Stimulated activated CD4-positive, alpha-beta T cell treated with anti-CD3 and anti-CD28 coated beads, Interleukin-1b, Interleukin-23, amount 100 ng/mL, for 4 hours (primary cell): Measurements from ENCODE around the gene TXNL4A.
"Not testable (repeated sequence)": the region's sequence is repeated elsewhere in the genome, so short reads cannot be mapped to it uniquely, and the experiment has no call there.

Experiments
- DNase-seq, 2 donors: peaks; one replicate each; pipeline ENCODE4 v3.0.0-alpha.2; 2020; ENCODE audit warnings: low read depth in 2 of 2

The TXNL4A gene, protein sequence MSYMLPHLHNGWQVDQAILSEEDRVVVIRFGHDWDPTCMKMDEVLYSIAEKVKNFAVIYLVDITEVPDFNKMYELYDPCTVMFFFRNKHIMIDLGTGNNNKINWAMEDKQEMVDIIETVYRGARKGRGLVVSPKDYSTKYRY

DNA sequence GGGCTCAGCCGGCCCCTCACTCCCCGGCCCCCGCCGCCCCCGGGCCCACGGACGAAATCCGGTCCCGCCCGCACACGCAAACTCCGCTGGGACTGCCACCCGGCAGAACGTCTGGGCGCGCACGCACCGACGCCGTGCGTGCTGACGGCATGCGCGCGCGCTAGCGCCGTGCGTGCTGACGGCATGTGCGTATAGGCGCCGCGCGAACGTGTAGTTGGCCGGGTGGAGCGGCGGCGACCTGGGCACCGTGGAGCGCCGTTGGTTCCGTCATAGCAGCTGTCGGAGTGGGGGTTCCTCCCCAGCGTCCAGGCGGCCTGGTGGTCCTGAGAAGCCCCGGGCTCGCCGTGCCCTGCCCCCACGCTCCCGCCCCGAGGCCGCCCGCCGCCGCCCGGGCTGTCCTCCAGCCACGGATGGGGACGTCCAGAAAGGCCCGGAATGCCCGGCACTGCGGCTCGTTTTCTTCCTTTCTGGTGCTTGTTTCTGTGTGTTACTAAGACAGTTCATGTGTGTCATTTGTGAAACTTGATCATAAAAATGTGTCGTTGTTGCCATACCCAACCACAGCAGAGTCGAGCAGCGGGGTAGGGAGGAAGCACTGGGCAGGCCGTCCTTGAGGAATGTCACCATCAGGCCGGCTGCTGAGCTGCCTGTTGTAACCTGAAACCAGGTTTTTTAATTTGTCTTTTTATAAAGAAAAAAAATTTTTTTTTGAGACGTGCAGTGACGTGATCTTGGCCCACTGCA, at the start of gene TXNL4A:
TXNL4A (minus strand) TSS at position 113 of the 744 bp plus-strand sequence. CDS start 171 bp downstream, outside the sequence.
- peak; percentile 75 to 80 for DNase-seq

DNA sequence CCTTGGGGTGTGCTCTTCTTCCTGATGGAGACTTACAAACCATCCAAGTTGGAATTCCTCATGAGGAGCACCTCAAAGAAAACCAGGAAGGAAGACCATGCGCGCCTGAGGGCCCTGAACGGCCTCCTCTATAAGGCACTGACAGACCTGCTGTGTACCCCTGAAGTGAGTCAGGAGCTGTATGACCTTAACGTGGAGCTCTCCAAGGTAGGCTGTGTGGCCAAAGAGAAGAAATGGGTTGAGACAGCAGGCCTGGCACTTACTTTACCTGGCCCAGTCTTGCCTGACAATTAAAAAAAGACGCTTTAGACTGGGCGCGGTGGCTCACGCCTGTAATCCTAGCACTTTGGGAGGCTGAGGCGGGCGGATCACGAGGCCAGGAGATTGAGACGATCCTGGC, 48.9 kb upstream of the TXNL4A start:
- DNase-seq, result no peak

DNA sequence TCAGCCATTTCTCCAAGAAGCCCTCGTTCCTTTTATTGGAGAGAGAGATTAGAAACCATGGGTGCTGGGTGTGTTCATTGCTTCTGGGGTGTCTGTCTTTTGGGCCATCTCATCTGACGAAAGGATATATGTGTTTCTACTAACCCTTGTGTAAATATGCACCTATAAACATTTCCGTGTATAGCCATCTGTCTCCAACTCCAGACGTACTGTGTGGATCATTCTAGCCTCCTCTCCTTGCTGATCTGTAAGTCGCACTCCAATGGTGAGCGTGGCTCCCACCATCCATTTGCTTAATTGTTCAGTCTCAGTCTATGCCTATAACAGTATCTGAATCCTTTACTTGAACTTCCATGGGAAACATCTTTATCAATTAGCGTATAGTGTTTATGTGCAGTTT, 47.6 kb upstream of the TXNL4A start:
- DNase-seq, result no peak

DNA sequence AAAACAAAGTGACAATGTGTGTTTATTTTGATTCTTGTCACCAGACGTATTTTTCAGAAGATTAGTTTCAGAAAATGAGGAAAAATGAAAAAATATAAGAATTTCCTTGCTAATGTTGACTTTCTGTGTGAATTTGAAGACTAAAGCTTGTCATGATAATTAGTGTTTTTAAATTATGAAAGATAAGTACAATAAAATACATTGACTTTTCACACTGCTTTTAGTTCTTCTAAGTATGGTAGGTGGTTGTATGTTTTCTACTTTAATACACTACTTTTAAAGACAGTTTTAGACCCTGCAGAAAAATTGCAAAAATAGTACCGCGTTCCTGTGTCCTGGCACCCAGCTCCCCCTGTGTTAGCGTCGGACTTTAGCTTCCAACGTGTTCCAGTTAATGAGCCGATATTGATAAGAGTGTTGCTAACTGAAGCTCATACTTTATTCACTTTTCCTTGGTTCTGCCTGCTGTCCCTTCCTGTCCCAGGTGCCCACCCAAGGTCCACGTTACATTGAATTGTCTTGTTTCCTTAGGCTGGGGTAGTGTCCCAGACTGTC, 46.6 kb upstream of the TXNL4A start:
- DNase-seq, result no peak

DNA sequence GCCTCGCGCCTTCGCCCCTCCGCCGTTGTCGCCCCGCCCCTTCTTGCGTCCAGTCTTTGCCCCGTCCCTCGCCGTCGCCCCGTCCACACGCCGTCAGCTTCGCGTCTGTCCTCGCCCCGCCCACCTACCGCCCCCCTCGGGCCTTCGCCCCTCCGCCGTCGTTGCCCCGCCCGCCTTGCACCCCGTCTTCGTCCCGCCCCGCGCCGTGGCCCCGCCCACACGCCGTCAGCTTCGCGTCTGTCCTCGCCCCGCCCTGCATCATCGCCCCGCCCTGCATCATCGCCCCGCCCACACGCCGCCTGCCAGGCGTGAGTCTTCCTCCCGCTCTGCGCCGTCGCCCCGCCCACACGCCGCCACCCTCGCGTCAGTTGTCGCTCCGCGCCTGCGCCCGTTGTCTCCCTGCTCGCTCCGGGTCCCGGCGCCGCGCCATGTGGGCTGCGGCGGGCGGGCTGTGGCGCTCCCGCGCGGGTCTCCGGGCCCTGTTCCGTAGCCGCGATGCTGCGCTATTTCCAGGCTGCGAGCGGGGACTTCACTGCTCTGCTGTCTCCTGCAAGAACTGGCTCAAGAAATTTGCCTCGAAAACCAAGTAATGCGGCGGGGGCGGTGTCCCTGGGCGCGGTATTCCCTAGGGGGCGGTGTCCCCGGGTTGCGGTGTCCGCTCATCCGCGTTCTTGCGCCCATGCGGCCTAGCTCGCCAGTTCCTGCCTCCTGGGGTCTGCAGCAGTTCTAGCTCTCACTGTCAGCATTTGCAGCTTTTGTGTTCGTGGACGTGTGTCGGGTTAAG, 45.9 kb upstream of the TXNL4A start, which contains the start of gene RBFA:
RBFA (plus strand) TSS at position 367 of the 784 bp plus-strand sequence; CDS start at position 429, 62 bp downstream.
- DNase-seq, result peak; percentile 100

DNA sequence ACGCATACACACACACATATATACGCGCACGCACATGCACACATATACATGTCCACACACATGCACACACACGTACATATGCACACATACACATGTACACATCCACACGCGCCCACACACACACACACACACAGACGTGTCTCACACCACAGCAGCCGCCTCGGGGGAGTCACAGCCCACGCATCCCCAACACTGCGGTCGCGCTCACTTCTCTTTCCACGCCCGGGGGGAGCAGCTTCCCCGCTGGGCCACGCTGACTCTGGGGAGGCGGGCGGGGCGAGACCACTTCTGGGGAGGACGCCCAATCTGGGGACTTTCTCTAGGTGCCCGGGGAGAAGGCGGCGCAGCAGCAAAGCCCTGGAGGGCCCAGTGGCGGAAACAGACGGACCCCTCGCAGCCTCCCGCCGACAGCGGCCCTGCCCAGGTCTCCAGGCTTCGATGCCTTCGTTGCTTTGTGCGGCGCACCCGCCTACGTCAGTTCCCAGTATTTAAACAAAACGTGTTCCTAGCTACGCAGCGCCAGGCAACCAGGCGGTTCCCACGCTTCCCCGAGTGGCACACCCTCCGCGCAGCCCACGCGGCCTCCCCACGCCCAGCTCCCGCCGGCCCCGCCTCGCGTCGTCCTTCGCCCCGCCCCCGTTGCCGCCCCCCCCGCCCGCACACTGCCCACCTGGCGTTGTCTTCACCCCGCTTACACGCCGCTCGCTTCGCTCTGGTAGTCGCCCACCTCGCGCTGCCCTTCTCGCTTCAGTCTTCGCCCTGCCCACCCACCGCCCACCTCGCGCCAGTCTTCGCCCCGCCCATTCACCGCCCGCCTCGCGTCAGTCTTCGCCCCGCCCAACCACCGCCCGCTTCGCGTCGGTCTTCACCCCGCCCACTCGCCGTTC, 45.1 kb upstream of the TXNL4A start:
- DNase-seq, result peak; percentile 49 to 75

DNA sequence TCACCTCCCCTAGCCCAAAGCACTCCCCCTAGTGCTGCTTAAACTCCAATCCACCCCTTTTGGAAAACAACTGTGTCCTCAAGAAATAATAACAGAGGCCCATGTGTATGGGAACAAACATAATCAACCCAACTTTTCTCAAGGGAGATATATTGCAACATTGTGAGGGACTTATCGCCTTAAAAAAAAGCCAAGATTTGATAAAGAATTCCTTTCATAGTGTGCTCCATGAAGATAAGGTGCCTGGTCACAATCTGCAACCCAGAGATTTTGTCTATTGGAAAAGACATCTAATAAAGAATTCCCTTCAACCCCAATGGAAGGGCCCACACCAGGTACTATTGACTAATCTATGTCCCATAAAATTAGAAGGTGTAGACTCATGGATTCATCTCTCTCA, 41.3 kb upstream of the TXNL4A start:
- DNase-seq, result no peak

DNA sequence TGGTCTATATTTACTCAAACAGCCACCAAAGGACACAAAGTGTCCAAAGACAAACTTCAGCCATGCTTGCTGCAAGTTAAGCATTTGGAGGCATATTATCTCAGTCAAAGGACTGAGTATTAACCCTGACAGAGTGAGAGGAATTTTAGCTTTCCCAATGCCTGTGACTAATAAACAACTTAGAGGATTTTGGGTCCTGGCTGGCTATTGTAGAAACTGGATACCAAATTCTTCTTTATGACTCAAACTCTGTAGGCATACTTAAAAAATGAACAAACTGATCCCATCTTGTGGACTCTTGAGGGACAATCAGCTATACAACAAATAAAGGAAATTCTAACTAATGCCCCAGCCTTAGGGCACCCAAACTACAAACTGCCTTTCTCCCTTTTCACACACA, 39.4 kb upstream of the TXNL4A start:
- DNase-seq, result not testable (repeated sequence)

DNA sequence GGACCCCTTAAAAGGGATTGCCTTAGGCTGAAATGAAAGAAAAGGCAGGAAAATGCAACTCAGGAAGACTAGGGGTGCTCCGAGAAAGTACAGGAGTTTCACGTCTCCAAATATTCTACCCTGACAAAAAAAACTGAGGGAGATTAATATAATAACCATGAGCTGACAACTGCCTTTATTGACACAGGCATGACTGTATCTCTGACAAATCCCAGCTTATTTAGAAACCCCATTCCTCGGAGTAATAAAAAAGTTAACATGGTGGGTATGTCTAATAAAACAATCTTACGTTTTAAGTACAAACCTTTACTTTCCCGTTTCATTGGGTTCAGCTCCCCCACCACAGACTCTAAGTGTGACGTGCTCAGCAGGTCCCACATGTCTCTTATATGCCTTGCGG, 38.0 kb upstream of the TXNL4A start:
- no peak for DNase-seq

DNA sequence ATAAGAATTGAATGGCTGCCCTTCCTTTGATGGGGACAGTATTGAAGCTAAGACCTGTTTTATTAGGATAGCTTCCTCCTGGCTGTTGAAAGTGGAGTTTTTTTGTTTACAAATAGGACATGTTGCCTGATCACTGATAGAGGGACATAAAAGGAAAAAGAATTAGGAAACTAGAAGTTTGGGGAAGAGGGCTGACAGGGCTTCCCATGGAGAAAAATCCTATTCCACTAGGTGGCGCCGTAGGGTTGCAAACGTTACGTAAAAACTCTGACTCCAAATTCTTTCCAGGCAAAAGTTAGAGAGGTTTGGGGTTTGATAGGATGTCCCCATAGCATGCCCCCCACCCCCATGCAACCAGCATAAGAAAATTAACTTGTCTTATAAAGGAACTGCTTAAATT, 34.8 kb upstream of the TXNL4A start:
- no peak for DNase-seq

DNA sequence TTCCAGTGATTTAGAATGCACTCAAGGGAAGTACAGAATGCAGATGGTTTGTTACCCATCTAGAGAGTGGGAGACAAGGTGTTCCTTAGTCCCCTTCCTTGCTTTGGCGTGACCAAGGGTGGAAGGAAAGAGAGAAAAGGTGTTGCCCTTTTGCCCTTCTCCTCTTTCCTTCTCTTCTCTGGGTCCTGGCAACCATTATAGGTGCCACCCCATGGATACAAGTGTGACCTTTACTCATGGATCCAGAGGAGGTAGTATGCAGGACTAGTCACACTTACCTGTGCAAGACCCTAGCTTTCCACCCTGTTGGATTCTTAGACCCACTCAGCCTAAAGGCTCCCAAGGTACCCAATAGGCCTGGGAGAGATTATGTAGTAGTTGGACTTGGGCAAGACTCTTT, 34.2 kb upstream of the TXNL4A start:
- DNase-seq, result no peak

DNA sequence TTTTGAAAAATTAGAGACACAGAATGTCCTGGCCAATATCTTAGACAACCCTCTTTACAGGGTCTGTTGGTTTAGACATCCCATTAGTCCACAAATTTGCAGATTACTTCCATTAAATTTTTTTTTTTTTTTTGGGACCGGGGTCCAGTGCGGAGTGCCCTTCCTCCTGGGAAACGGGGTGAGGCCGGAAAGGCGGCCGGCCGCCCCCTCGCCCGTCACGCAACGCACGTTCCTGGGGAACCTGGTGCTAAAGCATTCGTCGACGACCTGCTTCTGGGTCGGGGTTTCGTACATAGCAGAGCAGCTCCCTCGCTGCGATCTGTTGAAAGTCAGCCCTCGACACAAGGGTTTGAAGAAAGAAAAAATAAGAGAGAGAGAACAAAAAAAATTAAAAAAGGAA, 24.4 kb upstream of the TXNL4A start:
- DNase-seq, result no peak

DNA sequence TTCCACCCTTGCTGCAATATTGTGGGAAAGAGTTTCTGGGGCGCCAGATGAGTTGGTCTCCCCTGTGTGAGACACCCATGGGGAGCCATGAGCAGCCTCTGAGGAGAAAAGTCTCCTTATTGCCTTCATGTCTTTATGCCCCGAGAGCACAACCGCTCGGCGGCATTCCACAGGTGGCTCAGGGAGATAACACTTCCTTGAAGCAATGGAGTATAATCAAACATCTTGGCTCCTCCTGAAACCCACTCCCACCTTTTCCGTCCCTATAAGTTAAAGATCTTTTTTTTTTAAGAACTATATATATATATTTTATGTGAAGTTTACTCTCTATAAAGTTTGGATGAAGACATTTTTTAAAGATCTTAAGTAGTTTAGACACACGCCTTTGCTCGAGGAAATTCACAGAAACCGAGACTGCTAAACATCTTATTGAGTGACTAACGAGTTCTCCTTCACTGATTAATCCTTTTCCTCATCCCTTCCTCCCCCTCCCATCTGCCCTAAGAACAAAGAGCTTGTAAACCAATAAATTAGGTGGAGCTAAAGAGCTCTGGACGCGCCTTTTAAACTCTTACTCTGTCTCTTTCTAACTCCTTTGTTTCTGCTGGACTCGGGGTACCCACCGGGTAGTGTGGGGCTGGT, 23.3 kb upstream of the TXNL4A start:
- not testable (repeated sequence) for DNase-seq

DNA sequence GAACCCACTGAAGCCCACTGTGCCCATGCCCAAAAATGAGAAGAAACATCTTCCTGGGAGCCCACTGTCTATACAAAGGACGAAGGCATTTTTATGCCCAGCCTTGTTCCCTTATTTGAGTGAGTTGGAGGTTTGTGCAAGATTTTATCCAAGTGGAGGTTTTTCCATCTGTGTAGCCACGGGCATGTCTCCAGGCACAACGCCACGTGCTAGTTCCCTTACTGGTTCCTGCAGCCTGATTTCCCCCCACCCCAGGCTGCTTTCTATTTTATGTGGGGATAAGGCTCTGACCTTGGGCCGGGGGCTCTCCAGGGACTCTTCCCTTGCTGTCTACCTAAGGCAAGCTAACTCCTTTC, 22.2 kb upstream of the TXNL4A start:
- no peak for DNase-seq

DNA sequence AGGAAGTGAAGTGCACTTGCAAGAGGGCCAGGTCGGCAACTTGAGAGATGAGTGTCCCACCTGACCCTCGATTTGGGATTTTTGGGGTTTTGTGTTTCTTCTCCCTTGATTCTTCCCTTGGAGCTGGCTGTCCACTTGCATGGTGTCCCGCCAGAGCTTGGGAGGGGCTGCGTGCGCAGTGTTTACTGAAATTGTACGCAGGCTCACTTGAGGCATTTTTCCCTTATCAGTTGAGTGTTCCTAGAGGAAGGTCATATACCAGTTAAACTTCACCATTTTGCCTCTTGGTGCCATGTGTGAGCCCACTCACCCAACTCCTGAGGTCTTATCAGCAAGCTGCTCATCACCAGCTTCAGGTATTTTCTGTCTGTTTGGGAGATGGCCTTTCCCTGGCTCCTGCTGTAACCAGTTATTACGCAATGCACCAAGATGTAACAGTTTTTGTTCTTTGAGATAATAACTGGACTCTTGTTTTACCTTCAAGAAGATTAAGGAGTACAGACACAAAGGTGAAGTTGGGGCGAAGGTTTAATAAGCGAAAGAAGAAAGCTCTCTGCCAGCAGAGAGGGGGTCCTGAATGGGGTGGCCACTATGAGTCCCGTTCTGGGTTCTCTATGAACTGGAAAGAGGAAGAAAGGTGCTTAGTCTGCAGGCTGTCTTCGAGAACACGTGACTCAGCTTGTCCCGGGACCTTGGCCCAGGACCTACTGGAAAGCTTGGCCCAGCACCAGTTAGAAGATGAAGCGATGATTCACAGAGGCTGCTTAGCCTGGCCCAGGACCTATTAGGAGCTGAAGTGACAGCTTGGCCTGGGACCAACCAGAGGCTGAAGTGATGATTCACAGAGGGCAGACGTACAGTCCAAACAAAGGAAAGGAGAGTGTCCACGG, 21.5 kb upstream of the TXNL4A start:
- no peak for DNase-seq

DNA sequence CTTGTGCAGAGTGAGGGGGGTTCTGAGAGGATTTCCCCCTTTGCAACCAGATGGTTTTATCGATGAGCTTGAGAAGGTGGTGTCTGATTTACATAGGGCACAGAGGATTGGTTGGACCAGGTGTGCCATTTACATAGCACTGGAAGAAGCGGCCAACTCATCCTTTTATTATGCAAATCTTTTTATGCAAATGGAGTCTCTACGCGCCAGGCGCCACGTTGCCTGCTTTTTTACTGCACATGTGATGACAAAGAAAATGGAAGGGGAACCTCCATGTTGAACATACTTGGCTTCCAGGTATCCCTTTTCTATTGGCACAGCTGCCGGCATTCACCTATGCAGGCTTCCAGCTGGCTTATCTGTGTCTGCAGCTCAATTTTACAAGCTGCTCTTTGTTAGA, 18.4 kb upstream of the TXNL4A start:
- no peak for DNase-seq

DNA sequence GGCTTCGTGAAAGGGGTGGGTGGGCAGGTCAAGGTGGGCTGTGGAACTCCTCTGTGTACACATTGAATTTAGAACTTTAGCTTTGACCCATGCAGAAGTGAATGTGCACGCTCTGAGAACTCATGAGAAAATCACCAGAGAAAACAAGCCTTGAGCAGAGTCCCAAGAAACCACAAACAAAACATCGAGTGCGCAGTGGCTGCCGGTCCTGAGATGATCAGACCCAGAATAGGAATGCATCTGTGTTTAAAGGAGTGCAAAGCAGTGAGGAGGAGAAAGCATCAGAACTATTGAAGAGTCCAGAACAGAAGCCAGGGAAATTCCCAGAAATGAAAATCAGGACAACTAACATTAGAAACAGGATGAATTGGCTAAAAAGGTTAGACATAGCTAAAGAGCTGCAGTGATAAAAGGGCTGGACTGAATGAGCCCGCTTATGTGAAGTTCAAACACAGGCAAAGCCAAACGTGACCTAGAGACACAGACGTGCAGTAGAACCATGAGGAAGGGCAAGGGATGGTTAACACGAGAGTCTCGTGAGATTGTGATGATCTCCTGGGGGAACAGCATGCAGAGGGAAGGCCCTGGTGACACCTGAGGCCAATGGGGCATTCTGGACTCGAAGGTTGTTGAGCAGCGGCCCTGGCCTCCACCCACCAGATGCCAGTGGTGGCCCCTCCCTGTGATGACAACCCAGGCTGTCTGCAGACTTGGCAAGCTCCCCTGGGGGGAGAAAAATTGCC, 16.4 kb upstream of the TXNL4A start:
- DNase-seq, result no peak

DNA sequence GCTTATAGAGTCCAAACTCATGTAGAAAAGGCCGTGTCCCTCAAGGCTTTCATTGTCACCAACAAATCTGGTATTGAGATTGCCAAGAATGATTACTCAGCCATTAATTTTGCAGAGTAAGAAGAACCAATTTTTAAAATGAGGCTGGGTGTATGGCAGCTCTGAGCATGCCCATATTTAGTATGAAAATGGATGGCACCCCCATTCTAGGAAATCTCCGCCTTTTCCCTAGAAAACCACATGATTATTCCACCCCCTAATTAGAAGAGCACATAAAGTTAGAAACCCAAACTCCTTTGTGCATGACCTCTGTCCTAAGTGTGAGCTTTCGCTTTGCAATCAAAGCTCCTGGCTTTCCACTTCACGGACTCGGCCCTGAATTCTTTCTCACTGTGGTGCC, 14.1 kb upstream of the TXNL4A start:
- no peak for DNase-seq

DNA sequence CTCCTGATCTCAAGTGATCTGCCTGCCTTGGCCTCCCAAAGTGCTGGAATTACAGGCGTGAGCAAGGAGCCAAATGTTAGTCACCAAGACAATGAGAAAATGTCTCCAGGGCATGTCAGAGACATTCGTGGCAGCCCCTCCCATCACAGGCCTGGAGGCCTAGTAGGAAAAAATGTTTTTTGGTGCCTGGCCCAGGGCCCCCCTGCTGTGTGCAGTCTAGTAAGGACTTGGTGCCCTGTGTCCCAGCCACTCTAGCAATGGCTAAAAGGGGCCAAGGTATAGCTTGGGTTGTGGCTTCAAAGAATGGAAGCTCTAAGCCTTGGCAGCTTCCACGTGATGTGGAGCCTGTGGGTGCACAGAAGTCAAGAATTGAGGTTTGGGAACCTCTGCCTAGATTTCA, 12.5 kb upstream of the TXNL4A start:
- DNase-seq, result no peak
